AG09319 (cell line): ENCODE results near the gene SH3PXD2A.

Source experiments
- DNase-seq: peaks from one replicate; pipeline ENCODE4 v3.0.0-alpha.2; 2010; ENCODE audit warnings: low read depth; ENCODE audit errors: extremely low read depth
- TF ChIP-seq, protein P1 (sequence below): IDR thresholded peaks from 2 replicates; pipeline ENCODE4 v1.5.1; 2011; ENCODE audit warnings: low read depth, mild to moderate bottlenecking, inconsistent platforms, low read length, moderate library complexity

SH3PXD2A gene

DNA sequence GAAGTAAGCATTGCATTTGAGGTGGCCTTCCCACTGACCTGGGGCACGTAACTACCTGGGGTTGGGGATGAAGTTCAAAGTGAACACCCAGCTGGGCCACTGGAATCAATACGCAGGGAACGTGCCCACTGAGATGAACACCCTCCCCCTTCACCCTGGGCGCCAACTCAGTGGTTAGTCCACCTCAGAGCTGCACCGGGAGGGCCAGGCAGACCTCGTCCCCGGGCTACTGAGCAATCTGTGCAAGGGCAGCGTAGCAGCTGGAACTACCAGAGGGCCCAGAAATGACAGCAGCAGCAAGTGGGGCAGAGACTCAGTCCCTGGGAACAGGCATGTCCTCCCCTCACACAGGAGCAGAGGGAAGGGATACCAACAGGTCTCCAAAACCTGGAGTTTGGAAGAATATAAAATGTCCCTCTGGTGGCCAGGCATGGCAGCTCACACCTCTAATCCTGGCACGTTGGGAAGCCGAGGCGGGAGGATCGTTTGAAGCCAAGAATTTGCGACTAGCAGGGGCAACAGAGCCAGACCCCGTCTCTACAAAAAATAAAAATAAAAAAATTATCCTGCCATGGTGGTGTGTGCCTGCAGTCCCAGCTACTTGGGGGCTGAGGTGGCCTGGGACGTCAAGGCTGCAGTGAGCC lies 143.9 kb downstream of the SH3PXD2A start:
- DNase-seq = no peak
- TF ChIP-seq, protein P1, sequence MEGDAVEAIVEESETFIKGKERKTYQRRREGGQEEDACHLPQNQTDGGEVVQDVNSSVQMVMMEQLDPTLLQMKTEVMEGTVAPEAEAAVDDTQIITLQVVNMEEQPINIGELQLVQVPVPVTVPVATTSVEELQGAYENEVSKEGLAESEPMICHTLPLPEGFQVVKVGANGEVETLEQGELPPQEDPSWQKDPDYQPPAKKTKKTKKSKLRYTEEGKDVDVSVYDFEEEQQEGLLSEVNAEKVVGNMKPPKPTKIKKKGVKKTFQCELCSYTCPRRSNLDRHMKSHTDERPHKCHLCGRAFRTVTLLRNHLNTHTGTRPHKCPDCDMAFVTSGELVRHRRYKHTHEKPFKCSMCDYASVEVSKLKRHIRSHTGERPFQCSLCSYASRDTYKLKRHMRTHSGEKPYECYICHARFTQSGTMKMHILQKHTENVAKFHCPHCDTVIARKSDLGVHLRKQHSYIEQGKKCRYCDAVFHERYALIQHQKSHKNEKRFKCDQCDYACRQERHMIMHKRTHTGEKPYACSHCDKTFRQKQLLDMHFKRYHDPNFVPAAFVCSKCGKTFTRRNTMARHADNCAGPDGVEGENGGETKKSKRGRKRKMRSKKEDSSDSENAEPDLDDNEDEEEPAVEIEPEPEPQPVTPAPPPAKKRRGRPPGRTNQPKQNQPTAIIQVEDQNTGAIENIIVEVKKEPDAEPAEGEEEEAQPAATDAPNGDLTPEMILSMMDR = no peak

DNA sequence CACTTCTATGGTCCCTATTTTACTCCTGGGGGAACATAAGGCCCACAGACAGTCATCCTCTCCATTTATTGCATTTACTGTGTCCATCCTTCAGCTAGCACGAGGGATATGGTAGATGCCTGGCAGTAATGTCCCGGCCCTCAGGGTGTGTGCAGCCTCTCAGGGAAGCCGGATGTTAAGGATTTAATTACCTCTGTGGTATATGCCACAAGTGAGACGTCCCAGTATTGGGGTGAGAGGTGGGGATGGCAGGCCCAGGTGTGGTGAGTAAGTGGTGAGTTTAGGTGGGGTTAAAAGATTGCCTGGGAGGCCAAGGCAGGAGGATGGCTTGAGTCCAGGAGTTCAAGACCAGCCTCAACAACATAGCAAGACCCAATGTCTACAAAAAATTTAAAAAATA lies 144.9 kb downstream of the SH3PXD2A start:
- no peak for DNase-seq
- TF ChIP-seq, protein P1 = no peak

DNA sequence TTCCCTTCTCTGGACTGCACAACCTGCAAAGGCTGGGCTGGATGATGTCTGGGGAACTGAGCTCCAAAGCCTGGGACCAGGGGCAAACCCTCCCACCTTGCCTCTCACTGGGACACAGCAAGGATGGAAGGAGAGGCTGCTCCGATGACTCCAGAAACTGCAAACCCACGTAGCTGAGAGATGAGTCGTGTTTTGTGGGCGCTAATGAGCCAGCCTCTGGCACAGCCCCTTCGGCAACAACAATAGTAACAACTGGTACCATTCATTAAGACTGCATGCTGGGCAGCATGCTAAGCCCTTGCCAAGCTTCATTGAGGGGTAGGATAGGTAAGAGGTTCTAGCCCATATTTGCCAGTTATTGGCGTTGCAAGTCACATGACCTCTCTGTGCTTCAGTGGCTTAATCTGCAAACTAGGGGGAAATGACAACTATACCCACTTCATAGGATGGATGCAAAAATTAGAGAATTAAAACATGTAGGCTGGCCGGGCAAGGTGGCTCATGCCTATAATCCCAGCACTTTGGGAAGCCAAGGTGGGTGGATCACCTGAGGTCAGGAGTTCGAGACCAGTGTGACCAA lies 145.9 kb downstream of the SH3PXD2A start:
- DNase-seq = peak; percentile 8
- TF ChIP-seq, protein P1 = no peak

DNA sequence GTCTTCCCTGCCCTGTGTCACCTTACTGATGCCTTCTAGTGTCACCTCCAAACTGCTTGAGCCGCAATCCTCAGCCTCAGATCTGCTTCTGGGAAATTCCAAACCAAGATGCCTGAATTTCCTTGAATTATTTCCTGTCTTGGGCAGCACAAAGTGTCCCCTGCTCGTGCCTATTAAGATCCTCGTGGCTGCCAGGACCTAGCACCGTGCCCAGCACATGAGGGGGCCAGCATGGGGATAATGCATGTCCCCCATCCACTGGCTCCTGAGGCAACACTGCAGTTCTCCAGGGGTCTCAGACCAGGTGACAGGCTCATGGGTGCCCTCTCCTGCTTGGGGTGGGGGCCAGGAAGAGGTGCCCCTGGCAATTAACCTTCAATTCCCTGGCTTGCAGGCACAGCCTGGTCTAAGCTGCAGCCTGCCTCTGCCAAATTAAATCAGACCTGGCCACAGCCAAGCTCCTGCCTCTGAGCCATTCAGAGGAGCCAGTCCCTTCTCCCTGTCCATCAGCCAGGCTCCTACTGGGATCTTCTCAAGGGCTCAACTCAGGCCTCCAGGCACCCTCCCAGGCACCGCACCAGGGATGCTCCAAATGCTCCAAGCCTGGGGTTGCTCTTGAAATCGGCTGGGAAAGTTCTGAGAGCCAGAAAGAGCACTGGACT lies 146.6 kb downstream of the SH3PXD2A start:
- DNase-seq = no peak

DNA sequence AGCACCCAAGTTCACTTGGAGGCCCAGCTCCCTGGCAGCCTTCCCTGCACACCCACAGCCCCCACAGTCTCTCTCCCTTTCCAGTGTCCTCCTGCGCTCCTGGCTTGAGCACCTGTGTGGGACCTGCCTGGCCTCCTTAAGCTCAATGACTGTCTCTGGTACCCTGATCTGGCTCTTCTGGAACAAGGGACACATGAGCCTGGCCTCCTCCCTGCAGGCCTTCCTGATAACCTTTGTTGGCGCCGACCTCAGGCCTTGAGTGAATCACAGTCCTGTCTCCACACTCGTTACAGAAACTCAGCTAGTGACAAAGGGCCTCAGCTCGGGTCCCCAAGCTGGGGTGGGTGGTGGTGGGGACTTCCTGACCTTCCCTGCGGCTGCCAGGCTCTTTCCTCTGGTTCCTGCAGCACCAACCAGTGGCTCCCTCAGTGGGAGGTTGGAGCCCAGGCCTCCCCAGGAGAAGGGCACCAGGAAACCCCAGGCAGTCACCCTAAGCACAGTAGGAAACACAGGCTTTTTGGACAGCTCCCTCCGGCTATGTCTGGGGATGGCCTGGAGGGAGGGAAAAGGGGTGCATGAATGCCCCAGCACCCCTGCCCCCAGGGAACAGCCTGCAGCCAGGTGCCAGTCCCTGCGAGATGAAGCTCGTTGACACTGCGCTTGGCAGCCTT lies 147.3 kb downstream of the SH3PXD2A start:
- TF ChIP-seq, protein P1 = no peak
- DNase-seq = no peak

More for the DNA sequence above, 146.6 kb downstream of the SH3PXD2A start:
- TF ChIP-seq, protein P1 = no peak

DNA sequence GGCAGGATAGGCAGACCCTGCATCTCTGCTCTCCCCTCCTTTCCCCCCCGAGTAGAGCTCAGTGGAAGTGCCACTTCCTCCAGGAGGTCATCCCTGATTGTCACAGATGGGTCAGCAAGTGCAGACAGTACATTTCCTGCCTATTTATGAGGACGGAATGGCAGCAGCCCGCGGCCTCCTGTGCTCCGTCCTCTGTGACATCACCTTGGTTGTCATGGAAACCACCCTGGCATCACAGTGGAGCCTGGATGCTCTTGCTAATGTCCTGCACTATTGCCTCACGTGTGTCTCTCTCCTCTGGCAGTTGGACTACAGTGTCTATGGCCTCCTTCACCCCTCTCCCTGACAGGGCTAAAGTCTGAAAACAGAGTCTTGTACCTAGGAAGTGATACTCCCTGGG lies 148.6 kb downstream of the SH3PXD2A start:
- TF ChIP-seq, protein P1 = no peak
- DNase-seq = no peak

DNA sequence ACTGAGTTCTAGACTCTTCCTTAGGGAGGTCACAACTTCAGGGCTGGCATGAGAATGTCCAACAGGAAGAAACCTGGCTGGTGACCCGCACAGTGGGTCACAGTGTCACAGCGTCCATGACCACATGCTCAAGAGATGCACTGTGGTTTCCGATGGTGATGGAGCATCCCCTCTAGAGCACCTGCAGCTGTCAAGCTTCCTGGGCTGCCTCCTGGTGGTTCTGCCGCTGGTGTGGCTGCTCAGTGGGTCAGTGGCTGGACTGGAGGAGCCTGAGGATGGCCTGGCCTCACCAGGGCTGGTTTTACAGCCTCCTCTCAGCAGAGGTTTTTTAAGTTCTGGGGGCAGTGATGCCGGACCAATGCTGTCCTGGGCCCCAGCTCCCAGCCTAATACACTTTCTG lies 149.3 kb downstream of the SH3PXD2A start:
- TF ChIP-seq, protein P1 = no peak
- DNase-seq = no peak
